D341Med (cell line): ENCODE measurements around the gene MEMO1.
"Not testable (repeated sequence)": the region's sequence is repeated elsewhere in the genome, so short reads cannot be mapped to it uniquely, and the experiment has no call there.

Experiments used
- DNase-seq: peaks from one replicate; pipeline ENCODE4 v3.0.0; 2012; ENCODE audit warnings: low spot score

MEMO1 gene

DNA sequence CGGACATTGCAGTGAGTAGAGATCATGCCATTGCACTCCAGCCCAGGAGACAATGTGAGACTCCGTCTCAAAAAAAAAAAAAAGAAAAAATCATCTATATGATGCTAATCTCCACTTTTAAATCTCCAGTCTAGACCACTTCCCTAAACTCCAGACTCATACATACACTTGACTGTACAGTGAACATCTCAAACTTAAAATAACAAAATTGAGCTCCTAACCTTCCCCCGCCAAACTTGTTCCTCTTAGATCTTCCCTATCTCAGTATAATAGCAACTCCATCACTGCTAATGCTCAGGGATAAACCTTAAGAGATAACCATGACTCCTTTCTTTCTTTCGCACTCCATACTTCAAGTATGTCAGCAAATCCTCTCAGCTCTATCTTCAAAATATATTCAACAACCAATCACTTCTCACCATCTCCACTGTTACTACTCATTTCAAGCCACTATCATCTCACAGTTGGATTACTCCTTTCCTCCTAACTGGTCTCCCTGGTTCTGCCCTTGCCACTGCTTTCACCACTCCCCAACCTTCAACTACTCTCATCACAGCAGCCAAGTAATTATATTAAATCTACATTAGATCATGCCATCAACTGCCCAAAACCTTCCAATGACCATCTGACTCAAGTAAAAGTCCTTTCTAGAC is 12.0 kb downstream of the MEMO1 start:
- no peak for DNase-seq

DNA sequence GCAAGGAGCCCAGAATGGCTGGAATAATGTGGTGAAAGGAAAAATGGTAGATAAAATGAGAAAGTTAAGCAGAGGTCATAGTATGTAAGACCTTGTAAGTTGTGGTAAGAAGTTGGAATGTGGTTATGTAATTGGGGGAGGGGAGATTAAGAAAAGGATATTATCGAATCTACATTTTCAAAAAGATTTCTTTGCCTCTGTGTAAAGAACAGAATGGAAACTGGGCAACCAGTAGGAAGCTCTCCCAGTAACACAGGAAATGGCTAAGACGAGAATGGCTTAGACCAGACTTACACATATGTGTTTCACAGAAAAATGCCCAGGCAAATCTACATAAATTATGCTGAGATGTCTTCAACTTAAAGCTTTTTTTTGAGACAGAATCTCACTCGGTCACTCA is 13.2 kb downstream of the MEMO1 start:
- no peak for DNase-seq

DNA sequence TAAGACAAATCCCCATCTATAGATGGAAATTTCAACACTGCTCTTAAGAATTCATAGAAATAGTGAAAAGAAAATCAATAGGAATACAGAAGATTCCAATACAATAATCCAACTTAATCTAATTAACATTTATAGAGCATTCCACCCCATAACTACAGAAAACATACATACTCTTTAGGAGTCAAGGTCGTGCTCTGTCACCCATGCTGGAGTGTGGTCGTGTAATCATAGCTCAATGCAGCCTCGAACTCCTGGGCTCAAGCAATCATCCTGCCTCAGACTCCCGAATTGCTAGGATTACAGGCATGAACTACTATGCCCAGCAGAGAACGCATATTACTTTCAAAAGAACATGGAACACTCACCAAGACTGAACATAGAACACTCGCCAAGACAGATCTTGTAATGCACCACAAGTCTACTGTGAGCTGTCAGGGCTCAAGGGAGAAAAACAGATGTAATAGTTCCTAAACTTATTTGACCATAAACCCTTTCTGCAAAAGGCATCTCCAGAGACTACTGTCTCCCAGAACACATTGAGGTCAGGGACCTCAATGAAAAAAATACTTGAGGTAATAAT is 14.1 kb downstream of the MEMO1 start:
- DNase-seq = no peak

DNA sequence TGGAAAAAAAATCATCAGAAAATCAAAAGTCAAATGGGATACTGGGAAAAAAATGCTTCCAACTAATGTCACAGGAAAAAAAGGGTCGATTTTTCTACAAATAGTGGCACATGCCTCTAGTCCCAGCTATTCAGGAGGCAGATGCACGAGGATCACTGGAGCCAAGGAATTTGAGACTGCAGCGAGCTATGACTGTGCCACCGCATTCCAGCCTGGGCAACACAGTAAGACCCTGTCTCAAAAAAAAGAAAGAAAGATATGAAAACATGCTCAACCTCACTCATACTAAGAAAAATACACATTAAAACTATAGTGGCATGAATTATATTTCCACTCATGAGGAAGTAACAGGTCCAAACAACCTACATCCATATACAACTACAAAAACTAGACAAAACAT is 17.9 kb downstream of the MEMO1 start:
- DNase-seq = no peak

GRCh38 chr2:31992025-31992579 is 18.7 kb downstream of the MEMO1 start:
- DNase-seq = no peak

GRCh38 chr2:31989946-31990345 is 20.9 kb downstream of the MEMO1 start:
- no peak for DNase-seq

GRCh38 chr2:31987454-31988220 is 23.2 kb downstream of the MEMO1 start:
- no peak for DNase-seq

DNA sequence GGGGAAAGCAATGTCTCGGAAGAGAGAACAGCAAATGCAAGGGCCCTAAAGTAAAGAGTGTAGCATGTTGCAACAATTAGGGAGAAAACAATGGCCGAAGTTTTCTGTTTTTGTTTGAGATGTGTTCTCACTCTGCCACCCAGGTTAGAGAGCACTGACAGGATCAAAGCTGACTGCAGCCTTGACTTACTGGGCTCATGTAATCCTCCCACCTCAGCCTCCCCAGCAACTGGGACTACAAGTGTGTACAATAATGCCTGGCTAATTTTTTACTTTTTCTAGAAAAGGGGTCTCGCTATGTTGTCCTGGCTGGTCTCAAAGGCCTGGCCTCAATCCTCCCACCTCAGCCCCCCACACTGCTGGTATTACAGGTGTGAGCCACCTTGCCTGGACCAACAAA is 23.9 kb downstream of the MEMO1 start:
- DNase-seq = no peak

DNA sequence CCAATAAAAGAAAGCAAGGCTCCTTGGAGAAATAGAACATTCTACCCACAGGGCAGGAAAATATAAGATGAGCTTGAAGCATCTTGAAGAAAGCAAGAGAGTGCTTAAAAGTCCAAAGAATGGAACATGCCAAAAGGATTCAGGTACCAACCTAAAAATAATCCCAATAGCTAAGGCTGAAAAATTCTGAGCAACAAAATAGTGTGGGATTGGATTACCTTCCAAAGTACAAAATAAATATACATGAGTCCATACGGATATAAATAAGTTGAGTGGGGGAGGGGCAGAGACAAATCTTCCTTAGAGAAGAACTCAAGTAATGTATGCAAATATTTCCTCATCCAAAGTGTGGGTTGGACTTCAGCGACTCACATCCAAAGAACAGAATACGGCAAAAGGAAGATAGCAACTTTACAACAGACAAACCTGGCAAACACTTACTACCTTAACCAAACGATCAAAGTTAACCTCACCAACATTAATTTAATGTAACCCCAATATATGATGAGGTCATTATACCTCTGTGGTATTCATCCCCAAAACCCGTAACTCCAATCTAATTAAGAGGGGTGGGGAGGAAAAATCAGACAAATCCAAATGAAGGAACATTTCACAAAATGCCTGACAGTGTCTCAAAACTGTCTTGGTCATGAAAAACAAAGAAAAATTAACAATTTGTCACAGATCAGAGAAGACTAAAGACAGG is 26.9 kb downstream of the MEMO1 start:
- no peak for DNase-seq

- peak; percentile 14 for DNase-seq
Observed at GRCh38 chr2:31980674-31981356, 30.0 kb downstream of the MEMO1 start.

DNA sequence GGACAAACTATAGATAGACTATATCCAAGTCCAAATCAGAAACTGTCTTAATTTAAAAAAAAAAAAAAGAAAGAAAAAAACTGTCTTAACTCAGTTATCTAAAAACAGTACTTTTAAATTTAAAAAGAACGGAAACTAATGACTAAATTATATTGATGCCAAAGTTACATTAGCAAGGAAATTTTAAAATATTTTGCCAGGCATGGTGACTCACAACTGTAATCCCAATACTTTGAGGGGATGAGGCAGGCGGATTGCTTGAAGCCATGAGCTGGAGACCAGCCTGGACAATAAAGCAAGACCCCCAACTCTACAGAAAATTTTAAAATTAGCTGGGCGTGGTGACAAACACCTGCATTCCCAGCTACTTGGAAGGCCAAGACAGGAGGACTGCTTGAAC is 30.9 kb downstream of the MEMO1 start:
- no peak for DNase-seq

DNA sequence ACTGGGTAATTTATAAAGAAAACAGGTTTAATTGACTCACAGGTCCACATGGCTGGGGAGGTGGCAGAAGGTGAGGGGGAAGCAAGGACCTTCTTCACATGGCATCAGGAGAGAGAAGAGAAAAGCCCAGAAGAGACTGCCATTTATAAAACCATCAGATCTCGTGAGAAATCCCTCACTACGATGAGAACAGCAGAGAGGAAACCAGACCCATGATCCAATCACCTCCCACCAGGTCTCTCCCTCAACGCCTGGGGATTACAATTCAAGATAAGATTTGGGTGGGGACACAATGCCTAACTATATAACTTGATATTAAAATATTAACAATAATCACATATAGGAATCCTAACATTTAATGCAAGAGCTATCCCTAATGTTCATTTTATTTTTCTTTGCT is 31.8 kb downstream of the MEMO1 start:
- no peak for DNase-seq

- no peak for DNase-seq
Observed at GRCh38 chr2:31978436-31978835, 32.4 kb downstream of the MEMO1 start.

GRCh38 chr2:31973665-31974064 is 37.1 kb downstream of the MEMO1 start:
- no peak for DNase-seq

- no peak for DNase-seq
Observed at GRCh38 chr2:31972059-31972458, 38.7 kb downstream of the MEMO1 start.

GRCh38 chr2:31969178-31969577 is 41.6 kb downstream of the MEMO1 start:
- no peak for DNase-seq

DNA sequence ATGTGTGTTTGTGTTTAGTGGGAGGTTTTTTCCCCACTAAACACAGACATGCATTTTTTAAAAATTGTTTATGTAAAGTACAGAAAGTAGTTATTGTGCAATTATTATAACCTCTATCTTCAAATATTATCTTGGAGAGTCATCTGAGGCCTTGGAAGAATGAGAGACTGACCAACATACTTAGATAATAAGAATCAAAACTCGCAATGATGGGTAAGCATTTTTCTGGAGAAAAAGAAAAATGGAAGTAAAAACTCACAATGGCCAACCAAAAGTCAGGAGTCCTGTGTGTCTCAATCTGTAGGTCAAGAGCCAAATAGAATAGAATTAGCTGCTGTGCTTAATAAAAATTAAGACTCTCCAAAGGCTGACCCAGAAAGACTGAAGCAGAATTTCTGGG is 43.0 kb downstream of the MEMO1 start:
- no peak for DNase-seq

- not testable (repeated sequence) for DNase-seq
Observed at GRCh38 chr2:31966402-31966801, 44.4 kb downstream of the MEMO1 start.

GRCh38 chr2:31965094-31965493 is 45.7 kb downstream of the MEMO1 start:
- DNase-seq = no peak

- DNase-seq = no peak
Observed at GRCh38 chr2:31962757-31963361, 47.9 kb downstream of the MEMO1 start.

GRCh38 chr2:31958140-31958717 is 52.6 kb downstream of the MEMO1 start:
- no peak for DNase-seq
